Keratinocyte (primary cell): ENCODE measurements around the gene SLBP. TPM values are rescaled to one million over a fixed set of nuclear protein-coding genes. Genes with fewer than 3 reads are reported as not detected.

Source experiments
- DNase-seq: peaks from one replicate; pipeline ENCODE4 v3.0.0-alpha.2; 2011; ENCODE audit warnings: low read depth, missing footprints, low spot score
- FAIRE-seq: peaks from 2 replicates; lab custom pipeline; 2011; peaks lifted over from hg19 to GRCh38; lab: Jason Lieb, UNC
- H2AFZ ChIP-seq: 2 replicates; pipeline ENCODE4 v1.6.0; 2012; ENCODE audit warnings: low read length, control low read depth, inconsistent platforms; ENCODE audit not compliant: control insufficient read depth
- H3K27ac ChIP-seq: 2 replicates; pipeline ENCODE4 v1.5.1; 2011; ENCODE audit warnings: low read length; ENCODE audit not compliant: control insufficient read depth, insufficient read depth
- H3K27me3 ChIP-seq: 3 replicates; pipeline ENCODE4 v1.6.0; 2011; ENCODE audit warnings: low read length; ENCODE audit not compliant: control insufficient read depth, insufficient read depth; ENCODE audit errors: extremely low read depth
- H3K36me3 ChIP-seq, 2 experiments: 2 replicates in 1 of 2; 3 replicates in 1 of 2; pipeline ENCODE4 v1.5.1; 2011; ENCODE audit warnings: low read length in 2 of 2, mild to moderate bottlenecking in 1 of 2; ENCODE audit not compliant: control insufficient read depth in 2 of 2, insufficient read depth in 2 of 2; ENCODE audit errors: extremely low read depth in 1 of 2
- H3K4me1 ChIP-seq: 3 replicates; pipeline ENCODE4 v1.5.1; 2011; ENCODE audit warnings: low read length; ENCODE audit not compliant: control insufficient read depth, insufficient read depth; ENCODE audit errors: extremely low read depth
- H3K4me2 ChIP-seq: 3 replicates; pipeline ENCODE4 v1.6.0; 2011; ENCODE audit warnings: low read depth, low read length; ENCODE audit not compliant: control insufficient read depth, insufficient read depth; ENCODE audit errors: extremely low read depth
- H3K4me3 ChIP-seq, 3 experiments: fragments of 200-600 bp in 1 of 3; sonication (generic) in 1 of 3; 2 replicates in 2 of 3; 3 replicates in 1 of 3; pipeline ENCODE4 v1.5.1; 2011 to 2016; ENCODE audit warnings: low read length in 3 of 3, mild to moderate bottlenecking in 3 of 3, control low read depth in 2 of 3, inconsistent platforms in 1 of 3, low read depth in 1 of 3, mixed read lengths in 1 of 3, mixed run types in 1 of 3, moderate library complexity in 1 of 3; ENCODE audit not compliant: control insufficient read depth in 2 of 3, insufficient read depth in 2 of 3; ENCODE audit errors: extremely low read depth in 1 of 3
- H3K79me2 ChIP-seq: 2 replicates; pipeline ENCODE4 v1.6.0; 2012; ENCODE audit warnings: low read length; ENCODE audit not compliant: control insufficient read depth, insufficient read depth
- H3K9ac ChIP-seq: 3 replicates; pipeline ENCODE4 v1.6.0; 2011; ENCODE audit warnings: low read length; ENCODE audit not compliant: control insufficient read depth, insufficient read depth; ENCODE audit errors: extremely low read depth
- H3K9me1 ChIP-seq: 3 replicates; pipeline ENCODE4 v1.6.0; 2011; ENCODE audit warnings: low read length; ENCODE audit not compliant: control insufficient read depth, insufficient read depth; ENCODE audit errors: extremely low read depth
- H3K9me3 ChIP-seq: 2 replicates; pipeline ENCODE4 v1.5.1; 2012; ENCODE audit warnings: low read depth, low read length; ENCODE audit not compliant: control insufficient read depth
- H4K20me1 ChIP-seq: 3 replicates; pipeline ENCODE4 v1.6.0; 2011; ENCODE audit warnings: low read length; ENCODE audit not compliant: control insufficient read depth, insufficient read depth; ENCODE audit errors: extremely low read depth
- CTCF ChIP-seq, 3 experiments: IDR thresholded peaks in 1 of 3; conservative IDR thresholded peaks in 1 of 3; optimal IDR thresholded peaks in 1 of 3; 2 replicates in 2 of 3; 3 replicates in 1 of 3; pipeline versions ENCODE3 to v1.5.1; 2011; ENCODE audit warnings: low read length in 3 of 3, mild to moderate bottlenecking in 3 of 3, moderate library complexity in 2 of 3, control low read depth in 1 of 3, inconsistent platforms in 1 of 3; ENCODE audit not compliant: insufficient read depth in 2 of 3; ENCODE audit errors: extremely low read depth in 1 of 3
- EZH2 ChIP-seq: IDR thresholded peaks from one replicate; pipeline ENCODE4 v1.6.1; 2012; ENCODE audit warnings: inconsistent platforms, mild to moderate bottlenecking, low read length, moderate library complexity
- dilution Hi-C: fragments of 300-500 bp; cut with MboI; formaldehyde crosslinking; loops from one replicate; pipeline ENCODE4 v1.7.0; 2020; ENCODE audit warnings: low sequenced_read_pairs; ENCODE audit not compliant: extremely low pct_ligation_motif_present
- polyA plus RNA-seq, 5 experiments: library from polyadenylated mRNA; depleted of rRNA in 3 of 5; stranded (reverse) in 3 of 5; stranded (forward) in 1 of 5; unstranded in 1 of 5; fragments of >200 nt; gene quantifications; 1 replicate in 1 of 5; 2 replicates in 3 of 5; 3 replicates in 1 of 5; pipeline versions ENCODE4 v1.2.1 to v1.2.3, GENCODE V29; 2011 to 2012; ENCODE audit warnings: missing spikeins in 2 of 5, low read depth in 1 of 5, low replicate concordance in 1 of 5

Gene SLBP
- polyA plus RNA-seq, 1 donor (not counting 4 experiments of a cell fraction or from before 2014, with no cell fraction given): 90.6 TPM

GRCh38 chr4:1654216-1654955 lies 57.7 kb downstream of the SLBP start:
- FAIRE-seq (no peak), DNase-seq (no peak)
- no peaks in the 10 kb centered on the region for H3K36me3 ChIP-seq
- no peak overlapping the region for H2AFZ ChIP-seq
- no peak for TF ChIP-seq CTCF (optimal IDR thresholded peaks at IDR 0.05 in 1 of 3, IDR thresholded peaks at IDR 0.05 in 1 of 3, conservative IDR thresholded peaks at IDR 0.05 in 1 of 3; ENCODE audit: extremely low read depth in 1 of 3, insufficient read depth in 2 of 3, low read length in 3 of 3)
- TF ChIP-seq EZH2: no peak
- no peak overlapping the region for H3K27ac ChIP-seq
- dilution Hi-C loops: no loop called here
- H3K4me3 ChIP-seq: no peak overlapping the region
- H4K20me1 ChIP-seq: no peaks in the 10 kb centered on the region
- no peaks in the 10 kb centered on the region for H3K27me3 ChIP-seq
- peaks cover 2% of the 10 kb centered on the region for H3K9me3 ChIP-seq
- no peak overlapping the region for H3K9ac ChIP-seq
- no peaks in the 10 kb centered on the region for H3K79me2 ChIP-seq
- H3K9me1 ChIP-seq: no peaks in the 10 kb centered on the region
- H3K4me1 ChIP-seq: no peaks in the 10 kb centered on the region
- H3K4me2 ChIP-seq: no peak overlapping the region

GRCh38 chr4:1653776-1654175 lies 58.3 kb downstream of the SLBP start:
- no peak overlapping the region for H3K9ac ChIP-seq
- H3K9me3 ChIP-seq: peaks cover 2% of the 10 kb centered on the region
- dilution Hi-C loops: no loop called here
- no peaks in the 10 kb centered on the region for H3K9me1 ChIP-seq
- TF ChIP-seq CTCF (optimal IDR thresholded peaks at IDR 0.05 in 1 of 3, IDR thresholded peaks at IDR 0.05 in 1 of 3, conservative IDR thresholded peaks at IDR 0.05 in 1 of 3; ENCODE audit: extremely low read depth in 1 of 3, insufficient read depth in 2 of 3, low read length in 3 of 3): no peak
- no peak for TF ChIP-seq EZH2
- H4K20me1 ChIP-seq: no peaks in the 10 kb centered on the region
- no peak overlapping the region for H2AFZ ChIP-seq
- H3K4me3 ChIP-seq: no peak overlapping the region
- H3K27me3 ChIP-seq: no peaks in the 10 kb centered on the region
- FAIRE-seq: no peak
- no peaks in the 10 kb centered on the region for H3K4me1 ChIP-seq
- no peaks in the 10 kb centered on the region for H3K36me3 ChIP-seq
- H3K4me2 ChIP-seq: no peak overlapping the region
- H3K79me2 ChIP-seq: no peaks in the 10 kb centered on the region
- DNase-seq: no peak
- no peak overlapping the region for H3K27ac ChIP-seq
